HFF-Myc (cell line): ENCODE data around the gene IZUMO3.

Source experiments
- DNase-seq: peaks from one replicate; pipeline ENCODE4 v3.0.0-alpha.2; 2011; ENCODE audit warnings: low read depth; ENCODE audit errors: extremely low read depth
- H3K4me3 ChIP-seq: replicated peaks from 2 replicates; pipeline ENCODE4 v1.5.1; 2011; ENCODE audit warnings: low read depth, mild to moderate bottlenecking, control low read depth, low read length
- CTCF ChIP-seq: IDR thresholded peaks from 2 replicates; pipeline ENCODE4 v1.5.1; 2012; ENCODE audit warnings: mild to moderate bottlenecking, low read depth, low read length, control low read depth; ENCODE audit errors: missing control alignments

Gene IZUMO3

GRCh38 chr9:24561957-24562356 is 16.3 kb upstream of the IZUMO3 start:
- no peak for DNase-seq
- H3K4me3 ChIP-seq, result no peak overlapping the region
- no peak for TF ChIP-seq CTCF

- TF ChIP-seq CTCF, result no peak
- DNase-seq, result no peak
- H3K4me3 ChIP-seq, result no peak overlapping the region
Measured at GRCh38 chr9:24553183-24553552, 7.5 kb upstream of the IZUMO3 start.

- H3K4me3 ChIP-seq, result no peak overlapping the region
- no peak for DNase-seq
- TF ChIP-seq CTCF, result no peak
Measured at GRCh38 chr9:24552526-24553182, 7.0 kb upstream of the IZUMO3 start.

- no peak for TF ChIP-seq CTCF
- H3K4me3 ChIP-seq, result no peak overlapping the region
- DNase-seq, result no peak
Measured at GRCh38 chr9:24545285-24545684, 412 bp downstream of the IZUMO3 start.

GRCh38 chr9:24518545-24518944 is 27.2 kb downstream of the IZUMO3 start:
- no peak overlapping the region for H3K4me3 ChIP-seq
- DNase-seq, result no peak
- no peak for TF ChIP-seq CTCF

GRCh38 chr9:24516463-24516862 is 29.2 kb downstream of the IZUMO3 start:
- no peak overlapping the region for H3K4me3 ChIP-seq
- TF ChIP-seq CTCF, result no peak
- no peak for DNase-seq

- no peak overlapping the region for H3K4me3 ChIP-seq
- DNase-seq, result no peak
- TF ChIP-seq CTCF, result no peak
Measured at GRCh38 chr9:24509850-24510249, 35.8 kb downstream of the IZUMO3 start.
